HEK293T (cell line): ENCODE results near the gene FAF2.

Experiments used
- CTCF ChIA-PET: fragments of 350-600 bp; formaldehyde crosslinking; extraction: SDS; loops from one replicate; lab custom pipeline; 2021; ENCODE audit warnings: antibody characterized with exemption, inconsistent platforms; lab: Yijun Ruan, JAX
- POLR2A ChIA-PET: fragments of 350-600 bp; formaldehyde crosslinking; extraction: SDS; loops from one replicate; lab custom pipeline; 2020; ENCODE audit warnings: antibody characterized with exemption, inconsistent platforms; lab: Yijun Ruan, JAX
- DNase-seq: peaks from one replicate; pipeline ENCODE4 v3.0.0; 2012; ENCODE audit warnings: mixed read lengths; ENCODE audit errors: extremely low spot score
- ARNT ChIP-seq: fragments of 450-650 bp; IDR thresholded peaks from 2 replicates; pipeline ENCODE4 v1.6.1; 2017; ENCODE audit warnings: mild to moderate bottlenecking
- BHLHE40 ChIP-seq: fragments of 450-650 bp; IDR thresholded peaks from 2 replicates; pipeline ENCODE4 v1.6.1; 2016; ENCODE audit warnings: mild to moderate bottlenecking, moderate library complexity, borderline replicate concordance
- CTBP1 ChIP-seq: fragments of 450-650 bp; IDR thresholded peaks from 2 replicates; pipeline ENCODE4 v1.6.1; 2016; ENCODE audit warnings: borderline replicate concordance
- ELF4 ChIP-seq: fragments of 450-650 bp; IDR thresholded peaks from 2 replicates; pipeline ENCODE4 v1.6.1; 2017; ENCODE audit warnings: antibody characterized with exemption
- FOXA1 ChIP-seq: fragments of 450-650 bp; IDR thresholded peaks from 2 replicates; pipeline ENCODE4 v1.6.1; 2016; ENCODE audit warnings: mild to moderate bottlenecking
- FOXK2 ChIP-seq: fragments of 450-650 bp; IDR thresholded peaks from 2 replicates; pipeline ENCODE4 v1.6.1; 2016; ENCODE audit warnings: mild to moderate bottlenecking
- FOXM1 ChIP-seq: fragments of 450-650 bp; IDR thresholded peaks from 2 replicates; pipeline ENCODE4 v1.6.1; 2017; ENCODE audit warnings: mild to moderate bottlenecking, borderline replicate concordance
- HDGF ChIP-seq: fragments of 450-650 bp; IDR thresholded peaks from 2 replicates; pipeline ENCODE4 v1.6.1; 2017; ENCODE audit warnings: antibody characterized with exemption, borderline replicate concordance
- L3MBTL2 ChIP-seq: fragments of 450-650 bp; conservative IDR thresholded peaks from 2 replicates; pipeline ENCODE4 v1.6.1; 2016; ENCODE audit warnings: mild to moderate bottlenecking
- LEF1 ChIP-seq: fragments of 450-650 bp; IDR thresholded peaks from 2 replicates; pipeline ENCODE4 v1.6.1; 2017; ENCODE audit warnings: mild to moderate bottlenecking, borderline replicate concordance
- NFRKB ChIP-seq: fragments of 450-650 bp; IDR thresholded peaks from 2 replicates; pipeline ENCODE4 v1.6.1; 2016; ENCODE audit warnings: mild to moderate bottlenecking, moderate library complexity
- SP1 ChIP-seq: fragments of 450-650 bp; IDR thresholded peaks from 2 replicates; pipeline ENCODE4 v1.6.1; 2017
- SUZ12 ChIP-seq: fragments of 450-650 bp; IDR thresholded peaks from 2 replicates; pipeline ENCODE4 v1.6.1; 2016; ENCODE audit warnings: mild to moderate bottlenecking
- TARDBP ChIP-seq: fragments of 450-650 bp; IDR thresholded peaks from 2 replicates; pipeline ENCODE4 v1.6.1; 2016
- ZNF384 ChIP-seq: fragments of 450-650 bp; IDR thresholded peaks from 2 replicates; pipeline ENCODE4 v1.6.1; 2016
- TF ChIP-seq, protein P1 (sequence below): fragments of 450-650 bp; IDR thresholded peaks from 2 replicates; pipeline ENCODE4 v1.6.1; 2016

Gene FAF2

GRCh38 chr5:176527246-176528222, 79.3 kb downstream of the FAF2 start:
- ChIA-PET POLR2A (interaction anchor here (2.2 kb wide), 1 partner anchor 10 kb away, joined by 9 read pairs; the partner anchor contains the start of gene RNF44), CTCF (no interaction called here)
- TF ChIP-seq ZNF384 (no peak), LEF1 (no peak)
- TF ChIP-seq, protein P1, sequence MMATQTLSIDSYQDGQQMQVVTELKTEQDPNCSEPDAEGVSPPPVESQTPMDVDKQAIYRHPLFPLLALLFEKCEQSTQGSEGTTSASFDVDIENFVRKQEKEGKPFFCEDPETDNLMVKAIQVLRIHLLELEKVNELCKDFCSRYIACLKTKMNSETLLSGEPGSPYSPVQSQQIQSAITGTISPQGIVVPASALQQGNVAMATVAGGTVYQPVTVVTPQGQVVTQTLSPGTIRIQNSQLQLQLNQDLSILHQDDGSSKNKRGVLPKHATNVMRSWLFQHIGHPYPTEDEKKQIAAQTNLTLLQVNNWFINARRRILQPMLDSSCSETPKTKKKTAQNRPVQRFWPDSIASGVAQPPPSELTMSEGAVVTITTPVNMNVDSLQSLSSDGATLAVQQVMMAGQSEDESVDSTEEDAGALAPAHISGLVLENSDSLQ: no peak
- no peak for DNase-seq

- ChIA-PET CTCF (no interaction called here), POLR2A (interaction anchor here (2.2 kb wide), 1 partner anchor 9 kb away, joined by 9 read pairs; the partner anchor contains the start of gene RNF44)
- no peak for DNase-seq
- no peak for TF ChIP-seq ZNF384
- no peak for TF ChIP-seq HDGF
- no peak for TF ChIP-seq ELF4
- TF ChIP-seq, protein P1: no peak
- no peak for TF ChIP-seq NFRKB
- TF ChIP-seq BHLHE40: no peak
- TF ChIP-seq FOXA1: no peak
- no peak for TF ChIP-seq LEF1
These were observed 80.1 kb downstream of the FAF2 start for GRCh38 chr5:176528301-176528700.

GRCh38 chr5:176528761-176529115, 80.6 kb downstream of the FAF2 start:
- CTCF ChIA-PET: no interaction called here
- POLR2A ChIA-PET: interaction anchor here (2.2 kb wide), 1 partner anchor 9 kb away, joined by 9 read pairs; the partner anchor contains the start of gene RNF44

GRCh38 chr5:176529116-176529740, 81.0 kb downstream of the FAF2 start:
- ChIA-PET CTCF (no interaction called here), POLR2A (interaction anchor here (2.2 kb wide), 1 partner anchor 8 kb away, joined by 9 read pairs; the partner anchor contains the start of gene RNF44)
- no peak for DNase-seq
- TF ChIP-seq SP1 (no peak), SUZ12 (no peak)

More at GRCh38 chr5:176528761-176529115, 80.6 kb downstream of the FAF2 start:
- TF ChIP-seq CTBP1 (no peak), ARNT (no peak), LEF1 (no peak), FOXM1 (no peak), SUZ12 (no peak), FOXK2 (no peak), NFRKB (no peak), SP1 (no peak), TARDBP (no peak), ELF4 (no peak), FOXA1 (no peak), HDGF (no peak), L3MBTL2 (no peak), ZNF384 (no peak), BHLHE40 (no peak)
- TF ChIP-seq, protein P1: no peak
- no peak for DNase-seq

DNA sequence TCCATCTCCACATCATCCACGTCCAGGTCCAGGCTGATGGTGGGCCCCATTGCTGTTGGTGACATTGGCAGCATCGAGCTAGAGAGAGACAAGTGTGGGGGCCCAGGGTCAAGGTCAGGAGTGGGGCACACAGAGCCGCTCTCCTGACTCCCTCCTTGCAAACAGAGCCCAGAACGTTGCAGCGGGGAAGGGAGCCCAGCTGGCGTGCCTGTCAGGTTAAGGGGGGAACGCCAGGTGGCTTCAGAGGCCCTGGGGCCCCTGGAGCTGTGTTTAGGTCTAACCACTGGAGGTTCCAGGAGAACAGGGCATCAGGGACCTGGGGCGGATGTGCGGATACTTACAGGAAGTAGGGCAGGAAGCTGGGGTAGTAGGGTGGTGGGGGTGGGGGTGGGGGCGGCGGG, 81.6 kb downstream of the FAF2 start:
- no peak for DNase-seq
- ChIA-PET POLR2A (no interaction called here), CTCF (no interaction called here)
- no peak for TF ChIP-seq FOXK2
- no peak for TF ChIP-seq FOXA1
- no peak for TF ChIP-seq ELF4
- no peak for TF ChIP-seq NFRKB
- no peak for TF ChIP-seq HDGF
- TF ChIP-seq LEF1: no peak
- TF ChIP-seq TARDBP: no peak
- no peak for TF ChIP-seq L3MBTL2
- TF ChIP-seq ARNT: no peak
- TF ChIP-seq SP1: no peak
- TF ChIP-seq, protein P1: no peak
- TF ChIP-seq BHLHE40: no peak
- TF ChIP-seq ZNF384: no peak
- TF ChIP-seq FOXM1: no peak
- no peak for TF ChIP-seq CTBP1
